BE2C (cell line): Measurements from ENCODE around the gene DNAJB9.

Source experiments
- DNase-seq: peaks from one replicate; pipeline ENCODE4 v3.0.0-alpha.2; 2020
- H3K27me3 ChIP-seq: fragments of 250-450 bp; sonication (Bioruptor Pico); 2 replicates; pipeline ENCODE4 v1.5.1; 2020; ENCODE audit warnings: mild to moderate bottlenecking
- H3K36me3 ChIP-seq: fragments of 250-450 bp; sonication (Bioruptor Pico); 2 replicates; pipeline ENCODE4 v1.5.1; 2020; ENCODE audit warnings: mild to moderate bottlenecking
- H3K4me1 ChIP-seq: fragments of 250-450 bp; sonication (Bioruptor Pico); 2 replicates; pipeline ENCODE4 v1.5.1; 2020
- H3K4me3 ChIP-seq: 2 replicates; pipeline ENCODE4 v1.5.1; 2011; ENCODE audit warnings: low read depth, low read length
- H3K9me3 ChIP-seq: fragments of 250-450 bp; sonication (Bioruptor Pico); 2 replicates; pipeline ENCODE4 v1.5.1; 2020
- TF ChIP-seq, protein P1 (sequence below): IDR thresholded peaks from 2 replicates; pipeline ENCODE4 v1.5.1; 2012; ENCODE audit warnings: mild to moderate bottlenecking, low read depth, low read length

Gene DNAJB9

DNA sequence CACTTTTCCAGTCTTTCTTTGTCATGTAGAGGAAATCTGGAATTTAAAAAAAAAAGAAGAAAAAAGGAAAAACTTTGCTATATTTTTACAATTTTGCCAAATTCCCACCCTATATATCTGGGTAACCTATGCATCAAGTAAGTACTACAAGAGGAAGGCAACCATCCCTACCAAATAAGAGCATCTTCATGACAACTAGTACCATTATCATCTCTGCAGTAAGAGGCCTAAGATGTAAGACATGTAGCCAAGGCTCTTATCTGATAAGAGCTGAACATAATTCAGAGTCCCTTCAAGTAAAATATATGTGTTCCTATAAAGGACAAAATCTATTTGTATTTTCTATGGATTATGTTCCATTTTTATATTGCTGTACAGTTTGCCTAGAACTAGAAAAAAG lies 3.7 kb upstream of the DNAJB9 start:
- 0 out of 2 replicates have a peak, but pooled peaks cover 6% of the 10 kb centered on the region for H3K36me3 ChIP-seq
- no peaks in the 10 kb centered on the region for H3K4me1 ChIP-seq
- no peaks in the 10 kb centered on the region for H3K27me3 ChIP-seq
- no peaks in the 10 kb centered on the region for H3K9me3 ChIP-seq
- TF ChIP-seq, protein P1, sequence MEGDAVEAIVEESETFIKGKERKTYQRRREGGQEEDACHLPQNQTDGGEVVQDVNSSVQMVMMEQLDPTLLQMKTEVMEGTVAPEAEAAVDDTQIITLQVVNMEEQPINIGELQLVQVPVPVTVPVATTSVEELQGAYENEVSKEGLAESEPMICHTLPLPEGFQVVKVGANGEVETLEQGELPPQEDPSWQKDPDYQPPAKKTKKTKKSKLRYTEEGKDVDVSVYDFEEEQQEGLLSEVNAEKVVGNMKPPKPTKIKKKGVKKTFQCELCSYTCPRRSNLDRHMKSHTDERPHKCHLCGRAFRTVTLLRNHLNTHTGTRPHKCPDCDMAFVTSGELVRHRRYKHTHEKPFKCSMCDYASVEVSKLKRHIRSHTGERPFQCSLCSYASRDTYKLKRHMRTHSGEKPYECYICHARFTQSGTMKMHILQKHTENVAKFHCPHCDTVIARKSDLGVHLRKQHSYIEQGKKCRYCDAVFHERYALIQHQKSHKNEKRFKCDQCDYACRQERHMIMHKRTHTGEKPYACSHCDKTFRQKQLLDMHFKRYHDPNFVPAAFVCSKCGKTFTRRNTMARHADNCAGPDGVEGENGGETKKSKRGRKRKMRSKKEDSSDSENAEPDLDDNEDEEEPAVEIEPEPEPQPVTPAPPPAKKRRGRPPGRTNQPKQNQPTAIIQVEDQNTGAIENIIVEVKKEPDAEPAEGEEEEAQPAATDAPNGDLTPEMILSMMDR, result no peak
- no peak overlapping the region for H3K4me3 ChIP-seq
- no peak for DNase-seq

DNA sequence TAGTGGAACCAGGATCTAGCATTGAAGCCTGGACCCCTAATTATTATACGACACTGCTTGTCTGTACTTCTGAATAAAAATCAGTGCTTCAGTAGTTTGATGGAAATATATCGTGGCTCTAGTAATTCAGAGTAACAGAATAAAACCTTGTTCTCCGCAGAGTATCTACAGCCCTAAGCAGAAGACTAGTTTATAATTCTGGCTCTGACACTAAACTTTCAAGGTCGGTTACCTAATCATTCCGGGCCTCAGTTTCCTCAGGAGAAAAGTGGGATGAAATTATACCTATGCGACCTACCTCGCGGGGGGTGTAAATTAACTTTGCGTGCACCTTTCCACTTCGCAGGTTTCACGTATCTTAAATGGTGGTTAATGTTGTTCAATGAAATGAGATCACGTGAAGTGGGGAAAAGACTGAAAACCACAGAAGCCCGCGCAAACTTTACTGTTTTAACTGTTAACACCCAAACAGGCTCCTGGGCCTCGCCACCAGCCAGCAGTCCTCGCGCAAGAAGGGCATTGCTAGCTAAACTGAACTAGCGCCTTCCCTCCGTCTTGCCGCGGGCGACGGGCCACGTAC lies 783 bp upstream of the DNAJB9 start:
- TF ChIP-seq, protein P1, result no peak
- H3K36me3 ChIP-seq, result peaks cover 12% of the 10 kb centered on the region
- no peak for DNase-seq

DNA sequence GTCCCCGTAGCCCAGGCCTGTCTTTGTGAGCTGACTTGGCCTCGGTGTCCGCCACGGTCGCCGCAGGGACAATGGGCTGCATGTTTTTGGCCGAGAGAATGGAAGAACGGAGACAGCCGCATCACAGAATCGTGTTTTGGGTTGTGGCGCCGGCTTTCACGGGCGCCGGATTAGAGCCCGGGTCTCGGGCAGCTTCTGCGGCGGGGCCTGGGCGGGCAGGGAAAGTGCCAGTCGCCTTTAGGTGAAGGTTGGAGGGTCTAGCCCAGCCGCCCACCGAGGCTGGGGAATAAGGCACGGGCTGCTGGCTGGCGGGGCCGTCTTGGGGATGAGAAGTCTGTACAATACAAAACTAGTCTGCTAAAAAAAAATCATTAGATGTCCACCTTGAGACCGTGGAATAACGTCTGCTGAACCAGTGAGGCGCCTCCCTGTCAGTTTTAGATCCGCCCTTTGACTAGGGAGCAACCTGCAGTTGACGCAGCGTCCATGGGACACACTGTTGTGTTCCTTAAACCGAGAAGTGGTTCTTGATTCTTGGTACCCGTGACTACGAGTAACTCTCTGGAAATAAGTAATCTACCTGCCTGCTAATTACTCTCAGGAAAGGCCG lies 577 bp downstream of the DNAJB9 start:
- H3K27me3 ChIP-seq, result no peaks in the 10 kb centered on the region
- H3K9me3 ChIP-seq, result no peaks in the 10 kb centered on the region
- H3K4me3 ChIP-seq, result peak overlapping the region; percentile 82
- no peaks in the 10 kb centered on the region for H3K4me1 ChIP-seq
- H3K36me3 ChIP-seq, result peaks cover 11% of the 10 kb centered on the region
- TF ChIP-seq, protein P1, result no peak
- DNase-seq, result peak; percentile 43

More for the DNA sequence above, 783 bp upstream of the DNAJB9 start:
- Histone ChIP-seq H3K9me3 (no peaks in the 10 kb centered on the region), H3K27me3 (no peaks in the 10 kb centered on the region), H3K4me1 (no peaks in the 10 kb centered on the region), H3K4me3 (peak overlapping the region; percentile 82)

DNA sequence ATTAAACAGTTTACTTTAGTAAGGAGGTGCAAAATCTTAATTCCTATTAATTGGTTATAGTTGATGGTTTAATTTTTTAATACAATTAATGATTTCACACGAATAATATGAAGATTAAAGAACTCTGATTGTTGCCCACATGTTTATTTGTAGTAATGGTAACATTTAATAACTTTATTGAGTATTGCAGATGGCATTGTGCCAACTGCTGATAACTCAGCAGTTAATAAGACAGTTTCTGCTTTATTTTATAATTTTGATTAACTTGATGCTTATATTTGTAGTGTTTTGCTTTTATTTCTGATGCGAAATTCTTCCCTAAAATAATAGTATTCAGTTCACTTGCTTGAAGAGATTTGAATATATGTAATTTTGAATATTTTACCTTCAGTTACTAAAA lies 2.8 kb downstream of the DNAJB9 start:
- Histone ChIP-seq H3K9me3 (no peaks in the 10 kb centered on the region), H3K36me3 (peaks cover 12% of the 10 kb centered on the region)
- TF ChIP-seq, protein P1, result no peak

DNA sequence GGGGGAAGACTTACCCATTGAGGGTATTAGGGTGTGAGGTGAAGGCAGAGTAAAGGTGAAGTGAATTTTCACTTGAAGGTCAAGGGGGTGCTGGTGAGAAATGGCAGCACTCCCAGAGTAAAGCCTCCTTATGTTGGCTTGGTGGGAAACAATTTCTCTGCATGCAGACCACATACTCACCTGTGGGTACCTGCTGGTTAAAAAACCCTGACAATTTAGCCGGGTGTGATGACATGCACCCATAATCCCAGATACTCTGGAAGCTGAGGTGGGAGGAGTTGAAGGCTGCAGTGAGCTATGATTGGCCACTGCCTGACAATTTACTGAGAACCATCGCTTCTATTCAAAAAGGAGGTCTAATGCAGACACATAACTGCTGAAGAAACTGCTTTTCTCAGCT lies 5.5 kb downstream of the DNAJB9 start:
- H3K4me3 ChIP-seq, result no peak overlapping the region
- H3K4me1 ChIP-seq, result no peaks in the 10 kb centered on the region
- no peak for DNase-seq
- no peaks in the 10 kb centered on the region for H3K27me3 ChIP-seq
- TF ChIP-seq, protein P1, result no peak
- peaks cover 12% of the 10 kb centered on the region for H3K36me3 ChIP-seq
- H3K9me3 ChIP-seq, result no peaks in the 10 kb centered on the region

More for the DNA sequence above, 2.8 kb downstream of the DNAJB9 start:
- H3K27me3 ChIP-seq, result no peaks in the 10 kb centered on the region
- no peaks in the 10 kb centered on the region for H3K4me1 ChIP-seq
- DNase-seq, result no peak
- no peak overlapping the region for H3K4me3 ChIP-seq

DNA sequence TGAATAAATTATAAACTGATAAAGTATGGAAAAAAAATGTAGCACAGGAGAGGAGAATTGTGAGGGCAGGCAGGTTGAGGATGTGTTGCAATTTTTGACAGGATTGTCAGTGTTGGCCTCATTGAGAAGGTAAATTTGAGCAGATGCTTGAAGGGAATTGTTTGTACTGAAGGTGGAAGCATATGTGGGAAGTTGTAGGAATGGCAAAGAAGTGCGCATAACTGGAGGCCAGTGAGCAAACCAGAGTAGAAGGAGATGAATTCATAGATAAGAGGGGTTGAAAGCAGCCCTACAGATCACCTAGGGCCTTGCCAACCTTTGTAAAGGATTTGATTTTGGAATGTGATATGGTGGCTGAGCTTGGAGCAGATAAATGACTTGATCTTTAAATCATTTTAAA lies 6.4 kb downstream of the DNAJB9 start:
- H3K9me3 ChIP-seq, result no peaks in the 10 kb centered on the region
- H3K4me3 ChIP-seq, result no peak overlapping the region
- no peak for DNase-seq
- peaks cover 12% of the 10 kb centered on the region for H3K36me3 ChIP-seq
- TF ChIP-seq, protein P1, result no peak
- H3K4me1 ChIP-seq, result no peaks in the 10 kb centered on the region
- no peaks in the 10 kb centered on the region for H3K27me3 ChIP-seq
